Measurements from ENCODE around the gene ARL9. TPM values are rescaled to one million over a fixed set of nuclear protein-coding genes. Genes with fewer than 3 reads are reported as not detected.
A peak's percentile ranks its signal among the peaks of the same experiment; 100 is the strongest.

Gene ARL9
- total RNA-seq, 3 donors from 2014 or later: 0.28 TPM; not detected in 2

- intact Hi-C loops (cut with DNase I, micrococcal nuclease): no loop called here
- Histone ChIP-seq H3K9me3 (no peaks in the 10 kb centered on the region), H3K4me1 (ENCODE audit: low read depth) (peaks cover 1% of the 10 kb centered on the region), H3K4me3 (no peak overlapping the region), H3K36me3 (ENCODE audit: low read depth) (no peaks in the 10 kb centered on the region)
- TF ChIP-seq, protein P1, sequence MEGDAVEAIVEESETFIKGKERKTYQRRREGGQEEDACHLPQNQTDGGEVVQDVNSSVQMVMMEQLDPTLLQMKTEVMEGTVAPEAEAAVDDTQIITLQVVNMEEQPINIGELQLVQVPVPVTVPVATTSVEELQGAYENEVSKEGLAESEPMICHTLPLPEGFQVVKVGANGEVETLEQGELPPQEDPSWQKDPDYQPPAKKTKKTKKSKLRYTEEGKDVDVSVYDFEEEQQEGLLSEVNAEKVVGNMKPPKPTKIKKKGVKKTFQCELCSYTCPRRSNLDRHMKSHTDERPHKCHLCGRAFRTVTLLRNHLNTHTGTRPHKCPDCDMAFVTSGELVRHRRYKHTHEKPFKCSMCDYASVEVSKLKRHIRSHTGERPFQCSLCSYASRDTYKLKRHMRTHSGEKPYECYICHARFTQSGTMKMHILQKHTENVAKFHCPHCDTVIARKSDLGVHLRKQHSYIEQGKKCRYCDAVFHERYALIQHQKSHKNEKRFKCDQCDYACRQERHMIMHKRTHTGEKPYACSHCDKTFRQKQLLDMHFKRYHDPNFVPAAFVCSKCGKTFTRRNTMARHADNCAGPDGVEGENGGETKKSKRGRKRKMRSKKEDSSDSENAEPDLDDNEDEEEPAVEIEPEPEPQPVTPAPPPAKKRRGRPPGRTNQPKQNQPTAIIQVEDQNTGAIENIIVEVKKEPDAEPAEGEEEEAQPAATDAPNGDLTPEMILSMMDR (IDR thresholded peaks at IDR 0.05): no peak
- DNase-seq (no peak), ATAC-seq (no peak)
Observed at GRCh38 chr4:56511098-56511497, 5.5 kb downstream of the ARL9 start.

- TF ChIP-seq, protein P1 (IDR thresholded peaks at IDR 0.05): no peak
- no peaks in the 10 kb centered on the region for H3K9me3 ChIP-seq
- intact Hi-C loops (cut with DNase I, micrococcal nuclease): no loop called here
- no peaks in the 10 kb centered on the region for H3K36me3 ChIP-seq (ENCODE audit: low read depth)
- ATAC-seq: peak; percentile 22
- H3K4me3 ChIP-seq: no peak overlapping the region
- H3K4me1 ChIP-seq (ENCODE audit: low read depth): no peaks in the 10 kb centered on the region
- DNase-seq: no peak
Observed at GRCh38 chr4:56512166-56512565, 6.6 kb downstream of the ARL9 start.

DNA sequence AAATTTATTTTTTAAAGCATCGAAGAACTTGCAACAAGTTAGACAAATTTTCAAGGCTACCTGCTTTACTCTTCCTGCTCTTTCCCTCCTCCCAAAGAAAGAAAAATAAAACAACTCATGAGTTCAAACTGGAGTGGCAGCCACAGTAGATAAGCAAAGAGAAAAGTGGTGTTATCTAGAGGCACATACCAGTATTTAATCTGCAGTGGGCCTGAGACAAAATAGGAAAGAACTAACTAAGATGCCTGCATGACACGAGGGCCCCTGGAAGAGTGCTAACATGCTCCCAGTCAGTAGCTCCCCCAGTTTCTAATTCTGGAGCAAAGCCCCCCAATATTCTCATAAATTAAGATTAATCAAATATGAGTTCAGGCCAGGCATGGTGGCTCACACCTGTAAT is 7.9 kb downstream of the ARL9 start:
- H3K9me3 ChIP-seq: no peaks in the 10 kb centered on the region
- intact Hi-C loops (cut with DNase I, micrococcal nuclease): no loop called here
- no peak for DNase-seq
- TF ChIP-seq, protein P1 (IDR thresholded peaks at IDR 0.05): no peak
- no peaks in the 10 kb centered on the region for H3K36me3 ChIP-seq (ENCODE audit: low read depth)
- no peaks in the 10 kb centered on the region for H3K4me1 ChIP-seq (ENCODE audit: low read depth)
- no peak overlapping the region for H3K4me3 ChIP-seq
- no peak for ATAC-seq

- Histone ChIP-seq H3K9me3 (no peaks in the 10 kb centered on the region), H3K36me3 (ENCODE audit: low read depth) (no peaks in the 10 kb centered on the region), H3K4me1 (ENCODE audit: low read depth) (peaks cover 4% of the 10 kb centered on the region), H3K4me3 (no peak overlapping the region)
- peak; percentile 84 to 85 (median 84) for DNase-seq
- ATAC-seq: peak; percentile 98
- TF ChIP-seq, protein P1 (IDR thresholded peaks at IDR 0.05): no peak
- intact Hi-C loops (cut with DNase I, micrococcal nuclease): no loop called here
Observed at GRCh38 chr4:56530269-56531148, 24.9 kb downstream of the ARL9 start.

GRCh38 chr4:56531149-56531770 is 25.7 kb downstream of the ARL9 start:
- DNase-seq (no peak), ATAC-seq (no peak)
- no peaks in the 10 kb centered on the region for H3K36me3 ChIP-seq (ENCODE audit: low read depth)
- TF ChIP-seq, protein P1 (IDR thresholded peaks at IDR 0.05): no peak
- no peak overlapping the region for H3K4me3 ChIP-seq
- intact Hi-C loops (cut with DNase I, micrococcal nuclease): no loop called here
- no peaks in the 10 kb centered on the region for H3K9me3 ChIP-seq
- peaks cover 4% of the 10 kb centered on the region for H3K4me1 ChIP-seq (ENCODE audit: low read depth)
